T-helper 2 cell treated with Interferon-gamma antibody and Interleukin-4, amounts not matched to agents 100 ng/mL and 5 ng/mL, for 36 hours (primary cell): Measurements from ENCODE around the gene TIAL1. TPM values are rescaled to one million over a fixed set of nuclear protein-coding genes. Genes with fewer than 3 reads are reported as not detected.
"Not testable (repeated sequence)": the region's sequence is repeated elsewhere in the genome, so short reads cannot be mapped to it uniquely, and the experiment has no call there.

Experiments
- intact Hi-C: fragments of 100-400 bp; cut with micrococcal nuclease; formaldehyde crosslinking; loops from one replicate; pipeline ENCODE4 v1.15.1; 2023
- total RNA-seq: library from RNA; stranded (reverse); gene quantifications from 2 replicates; pipeline ENCODE4 v1.2.3, GENCODE V29; 2022

TIAL1 gene
- total RNA-seq, 1 donor from 2014 or later, result 162 TPM

- intact Hi-C loops, result not testable (repeated sequence)
Measured at GRCh38 chr10:119532791-119533190, 64.0 kb downstream of the TIAL1 start.

GRCh38 chr10:119532251-119532650, 64.5 kb downstream of the TIAL1 start:
- intact Hi-C loops, result not testable (repeated sequence)

GRCh38 chr10:119531067-119531466, 65.7 kb downstream of the TIAL1 start:
- intact Hi-C loops, result no loop called here

GRCh38 chr10:119528663-119529237, 68.0 kb downstream of the TIAL1 start:
- intact Hi-C loops, result not testable (repeated sequence)

- intact Hi-C loops, result no loop called here
Measured at GRCh38 chr10:119526621-119527592, 69.9 kb downstream of the TIAL1 start.

GRCh38 chr10:119526149-119526548, 70.6 kb downstream of the TIAL1 start:
- intact Hi-C loops, result no loop called here

- intact Hi-C loops, result no loop called here
Measured at GRCh38 chr10:119525116-119525515, 71.6 kb downstream of the TIAL1 start.

GRCh38 chr10:119524720-119525070, 72.1 kb downstream of the TIAL1 start:
- intact Hi-C loops, result no loop called here

- intact Hi-C loops, result no loop called here
Measured at GRCh38 chr10:119523895-119524719, 72.7 kb downstream of the TIAL1 start.

Other genes with a start within 250 kb of the TIAL1 start
- gene RGS10, start 54.2 kb downstream of the TIAL1 start, total RNA-seq, result 95.1 and 96.0 TPM in 2 replicates
- gene BAG3, start 54.4 kb upstream of the TIAL1 start, total RNA-seq, result 19.2 and 20.2 TPM in 2 replicates
- 9.6 and 10.6 TPM in 2 replicates for gene INPP5F, start 129.1 kb upstream of the TIAL1 start, total RNA-seq